K562 (cell line): ENCODE results near the gene MLLT11. TPM values are rescaled to one million over a fixed set of nuclear protein-coding genes. Genes with fewer than 3 reads are reported as not detected.

Experiments used
- EZH2 ChIP-seq: IDR thresholded peaks from 2 replicates; pipeline ENCODE4 v1.6.1; 2012; ENCODE audit warnings: low read depth, mild to moderate bottlenecking, inconsistent platforms, low read length, borderline replicate concordance
- FOXA3 ChIP-seq, 2 experiments: fragments of 450-650 bp in 1 of 2; sonication (generic) in 1 of 2; formaldehyde crosslinking; IDR thresholded peaks in 1 of 2; conservative IDR thresholded peaks in 1 of 2; 2 replicates each; pipeline versions ENCODE4 v1.4.0 to v1.8.0; 2020 to 2022; ENCODE audit warnings: mild to moderate bottlenecking in 2 of 2, missing genetic modification reagents in 1 of 2
- MAFG ChIP-seq: fragments of 450-650 bp; conservative IDR thresholded peaks from 2 replicates; pipeline ENCODE4 v1.6.1; 2016; ENCODE audit warnings: missing genetic modification characterization, missing compliant biosample characterization
- POLR2B ChIP-seq: fragments of 450-650 bp; IDR thresholded peaks from 2 replicates; pipeline ENCODE4 v1.6.1; 2018; ENCODE audit warnings: low read depth; ENCODE audit not compliant: partially characterized antibody
- POLR2H ChIP-seq: IDR thresholded peaks from 2 replicates; pipeline ENCODE4 v1.6.1; 2016; ENCODE audit warnings: missing genetic modification characterization, low read depth, mild to moderate bottlenecking, control low read depth, missing compliant biosample characterization, moderate library complexity
- RB1 ChIP-seq: fragments of 450-650 bp; IDR thresholded peaks from 2 replicates; pipeline ENCODE4 v1.6.1; 2017; ENCODE audit warnings: low read depth, mild to moderate bottlenecking
- SIN3A ChIP-seq, 2 experiments: fragments of 150-350 bp in 1 of 2; IDR thresholded peaks; 2 replicates each; pipeline ENCODE4 v1.6.1; 2011 to 2016; ENCODE audit warnings: borderline replicate concordance in 2 of 2, low read depth in 2 of 2, low read length in 2 of 2, mild to moderate bottlenecking in 2 of 2, moderate library complexity in 2 of 2; ENCODE audit not compliant: control insufficient read depth in 1 of 2
- ZC3H8 ChIP-seq: fragments of 450-650 bp; IDR thresholded peaks from 2 replicates; pipeline ENCODE4 v1.6.1; 2017
- ZFX ChIP-seq: sonication (generic); formaldehyde crosslinking; IDR thresholded peaks from 2 replicates; pipeline ENCODE4 v1.8.0; 2022; ENCODE audit warnings: mild to moderate bottlenecking, missing genetic modification reagents, moderate library complexity
- ZNF253 ChIP-seq: fragments of 250-450 bp; sonication (Bioruptor Pico); conservative IDR thresholded peaks from 2 replicates; pipeline ENCODE4 v1.6.1; 2021; ENCODE audit warnings: mild to moderate bottlenecking
- polyA plus RNA-seq, 8 experiments: library from polyadenylated mRNA; depleted of rRNA in 4 of 8; stranded (reverse) in 5 of 8; unstranded in 3 of 8; fragments of >200 nt; fragmentation: Nextera tagmentation in 2 of 8; fragmentation: Illumina TruSeq in 1 of 8; extraction: Ambion mirVana in 2 of 8; extraction: Trizol in 1 of 8; gene quantifications; 2 replicates each; pipeline versions ENCODE4 v1.2.1 to v1.2.3, GENCODE V29; 2011 to 2014; ENCODE audit warnings: inconsistent platforms in 1 of 8, missing spikeins in 1 of 8
- total RNA-seq, 7 experiments: library from RNA; depleted of rRNA in 6 of 7; stranded (reverse); fragments of >200 nt in 6 of 7; fragmentation: Illumina TruSeq in 2 of 7; extraction: Trizol in 2 of 7; gene quantifications; 2 replicates each; pipeline versions ENCODE4 v1.2.1 to v1.2.3, GENCODE V29; 2011 to 2021; ENCODE audit warnings: low replicate concordance in 1 of 7
- TF ChIP-seq, protein P1 (sequence below): fragments of 250-450 bp; sonication (Bioruptor Pico); IDR thresholded peaks from 2 replicates; pipeline ENCODE4 v1.8.0; 2021; ENCODE audit warnings: moderate library complexity, mild to moderate bottlenecking, inconsistent platforms
- TF ChIP-seq, protein P2 (sequence below): fragments of 450-650 bp; IDR thresholded peaks from 2 replicates; pipeline ENCODE4 v1.6.1; 2016
- TF ChIP-seq, protein P3 (sequence below): fragments of 450-650 bp; formaldehyde crosslinking; IDR thresholded peaks from 2 replicates; pipeline ENCODE4 v1.4.0; 2020; ENCODE audit warnings: mild to moderate bottlenecking
- TF ChIP-seq, protein P4 (sequence below): sonication (generic); formaldehyde crosslinking; IDR thresholded peaks from 2 replicates; pipeline ENCODE4 v1.8.0; 2022; ENCODE audit warnings: mild to moderate bottlenecking, missing genetic modification reagents
- TF ChIP-seq, protein P5 (sequence below), 2 experiments: fragments of 150-350 bp in 1 of 2; IDR thresholded peaks; 2 replicates each; pipeline ENCODE4 v1.6.1; 2012 to 2016; ENCODE audit warnings: low read depth in 2 of 2, low read length in 2 of 2, mild to moderate bottlenecking in 1 of 2, moderate library complexity in 1 of 2

Gene MLLT11
- total and polyA plus RNA-seq, 9 of the 15 experiments (the other 6 are each of a cell fraction or from before 2014, with no cell fraction given) = 12.1 to 91.0 (median 22.0) TPM

DNA sequence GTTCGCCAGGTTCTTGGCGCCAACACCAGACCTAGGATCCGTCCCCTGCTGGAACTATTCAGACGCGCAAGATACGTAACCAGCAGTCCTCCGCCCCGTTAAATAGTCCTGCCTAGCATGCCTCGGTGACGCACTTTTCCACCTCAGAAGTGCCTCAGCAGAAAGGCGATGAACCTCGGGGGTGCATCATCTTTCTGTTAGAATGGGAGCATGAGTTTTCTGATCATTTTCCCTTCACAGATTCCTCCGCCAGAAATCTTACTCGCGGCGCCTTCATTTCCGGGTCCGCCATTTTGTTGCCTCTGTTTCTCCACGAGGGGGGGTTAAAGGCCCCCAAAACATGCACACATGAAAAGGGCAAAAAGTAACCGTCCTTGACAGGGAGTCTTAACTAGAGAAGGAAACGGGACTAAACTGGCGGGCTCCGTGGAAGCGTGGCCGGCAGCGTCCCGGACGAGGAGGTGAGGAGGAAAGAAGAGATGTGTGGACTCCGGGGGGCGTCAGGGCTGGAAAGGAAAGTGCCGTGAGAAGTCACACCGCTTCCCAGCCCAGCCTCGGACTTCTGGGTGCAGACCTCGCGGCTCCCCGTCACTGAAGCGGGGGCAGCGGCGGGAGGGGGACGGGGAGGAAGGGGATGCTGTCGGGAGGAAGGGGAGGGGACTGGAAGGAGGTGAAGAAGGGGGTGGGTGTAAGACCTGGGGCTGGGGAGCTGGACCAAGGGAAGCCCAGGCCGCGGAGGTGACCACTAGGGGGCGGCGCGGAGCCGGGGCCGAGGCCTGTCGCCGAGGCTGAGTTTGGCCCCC lies 10.5 kb downstream of the MLLT11 start, which contains the start of gene GABPB2 (continued):
- TF ChIP-seq SIN3A (IDR thresholded peaks at IDR 0.05; ENCODE audit: borderline replicate concordance in 2 of 2, control insufficient read depth in 1 of 2, low read depth in 2 of 2, low read length in 2 of 2) (peak; percentile 31 to 47; a peak in 2 of 4 replicates), ZFX (peak; percentile 54), RB1 (peak; percentile 95), EZH2 (no peak), MAFG (tag) (no peak), POLR2B (peak; percentile 52), ZC3H8 (peak; percentile 86), POLR2H (tag) (peak; percentile 63; the same call in 1 of the 2 replicates), ZNF253 (CRISPR knock-in tag) (no peak), FOXA3 (CRISPR knock-in tag; conservative IDR thresholded peaks at IDR 0.05 in 1 of 2, IDR thresholded peaks at IDR 0.05 in 1 of 2) (no peak; a peak in 2 of 4 replicates)
- TF ChIP-seq, protein P1, sequence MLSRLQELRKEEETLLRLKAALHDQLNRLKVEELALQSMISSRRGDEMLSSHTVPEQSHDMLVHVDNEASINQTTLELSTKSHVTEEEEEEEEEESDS (CRISPR knock-in tag) = no peak
- TF ChIP-seq, protein P2, sequence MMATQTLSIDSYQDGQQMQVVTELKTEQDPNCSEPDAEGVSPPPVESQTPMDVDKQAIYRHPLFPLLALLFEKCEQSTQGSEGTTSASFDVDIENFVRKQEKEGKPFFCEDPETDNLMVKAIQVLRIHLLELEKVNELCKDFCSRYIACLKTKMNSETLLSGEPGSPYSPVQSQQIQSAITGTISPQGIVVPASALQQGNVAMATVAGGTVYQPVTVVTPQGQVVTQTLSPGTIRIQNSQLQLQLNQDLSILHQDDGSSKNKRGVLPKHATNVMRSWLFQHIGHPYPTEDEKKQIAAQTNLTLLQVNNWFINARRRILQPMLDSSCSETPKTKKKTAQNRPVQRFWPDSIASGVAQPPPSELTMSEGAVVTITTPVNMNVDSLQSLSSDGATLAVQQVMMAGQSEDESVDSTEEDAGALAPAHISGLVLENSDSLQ = no peak
- TF ChIP-seq, protein P3, sequence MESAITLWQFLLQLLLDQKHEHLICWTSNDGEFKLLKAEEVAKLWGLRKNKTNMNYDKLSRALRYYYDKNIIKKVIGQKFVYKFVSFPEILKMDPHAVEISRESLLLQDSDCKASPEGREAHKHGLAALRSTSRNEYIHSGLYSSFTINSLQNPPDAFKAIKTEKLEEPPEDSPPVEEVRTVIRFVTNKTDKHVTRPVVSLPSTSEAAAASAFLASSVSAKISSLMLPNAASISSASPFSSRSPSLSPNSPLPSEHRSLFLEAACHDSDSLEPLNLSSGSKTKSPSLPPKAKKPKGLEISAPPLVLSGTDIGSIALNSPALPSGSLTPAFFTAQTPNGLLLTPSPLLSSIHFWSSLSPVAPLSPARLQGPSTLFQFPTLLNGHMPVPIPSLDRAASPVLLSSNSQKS (CRISPR knock-in tag) = no peak
- TF ChIP-seq, protein P4, sequence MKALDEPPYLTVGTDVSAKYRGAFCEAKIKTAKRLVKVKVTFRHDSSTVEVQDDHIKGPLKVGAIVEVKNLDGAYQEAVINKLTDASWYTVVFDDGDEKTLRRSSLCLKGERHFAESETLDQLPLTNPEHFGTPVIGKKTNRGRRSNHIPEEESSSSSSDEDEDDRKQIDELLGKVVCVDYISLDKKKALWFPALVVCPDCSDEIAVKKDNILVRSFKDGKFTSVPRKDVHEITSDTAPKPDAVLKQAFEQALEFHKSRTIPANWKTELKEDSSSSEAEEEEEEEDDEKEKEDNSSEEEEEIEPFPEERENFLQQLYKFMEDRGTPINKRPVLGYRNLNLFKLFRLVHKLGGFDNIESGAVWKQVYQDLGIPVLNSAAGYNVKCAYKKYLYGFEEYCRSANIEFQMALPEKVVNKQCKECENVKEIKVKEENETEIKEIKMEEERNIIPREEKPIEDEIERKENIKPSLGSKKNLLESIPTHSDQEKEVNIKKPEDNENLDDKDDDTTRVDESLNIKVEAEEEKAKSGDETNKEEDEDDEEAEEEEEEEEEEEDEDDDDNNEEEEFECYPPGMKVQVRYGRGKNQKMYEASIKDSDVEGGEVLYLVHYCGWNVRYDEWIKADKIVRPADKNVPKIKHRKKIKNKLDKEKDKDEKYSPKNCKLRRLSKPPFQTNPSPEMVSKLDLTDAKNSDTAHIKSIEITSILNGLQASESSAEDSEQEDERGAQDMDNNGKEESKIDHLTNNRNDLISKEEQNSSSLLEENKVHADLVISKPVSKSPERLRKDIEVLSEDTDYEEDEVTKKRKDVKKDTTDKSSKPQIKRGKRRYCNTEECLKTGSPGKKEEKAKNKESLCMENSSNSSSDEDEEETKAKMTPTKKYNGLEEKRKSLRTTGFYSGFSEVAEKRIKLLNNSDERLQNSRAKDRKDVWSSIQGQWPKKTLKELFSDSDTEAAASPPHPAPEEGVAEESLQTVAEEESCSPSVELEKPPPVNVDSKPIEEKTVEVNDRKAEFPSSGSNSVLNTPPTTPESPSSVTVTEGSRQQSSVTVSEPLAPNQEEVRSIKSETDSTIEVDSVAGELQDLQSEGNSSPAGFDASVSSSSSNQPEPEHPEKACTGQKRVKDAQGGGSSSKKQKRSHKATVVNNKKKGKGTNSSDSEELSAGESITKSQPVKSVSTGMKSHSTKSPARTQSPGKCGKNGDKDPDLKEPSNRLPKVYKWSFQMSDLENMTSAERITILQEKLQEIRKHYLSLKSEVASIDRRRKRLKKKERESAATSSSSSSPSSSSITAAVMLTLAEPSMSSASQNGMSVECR (CRISPR knock-in tag) = peak; percentile 90
- TF ChIP-seq, protein P5, sequence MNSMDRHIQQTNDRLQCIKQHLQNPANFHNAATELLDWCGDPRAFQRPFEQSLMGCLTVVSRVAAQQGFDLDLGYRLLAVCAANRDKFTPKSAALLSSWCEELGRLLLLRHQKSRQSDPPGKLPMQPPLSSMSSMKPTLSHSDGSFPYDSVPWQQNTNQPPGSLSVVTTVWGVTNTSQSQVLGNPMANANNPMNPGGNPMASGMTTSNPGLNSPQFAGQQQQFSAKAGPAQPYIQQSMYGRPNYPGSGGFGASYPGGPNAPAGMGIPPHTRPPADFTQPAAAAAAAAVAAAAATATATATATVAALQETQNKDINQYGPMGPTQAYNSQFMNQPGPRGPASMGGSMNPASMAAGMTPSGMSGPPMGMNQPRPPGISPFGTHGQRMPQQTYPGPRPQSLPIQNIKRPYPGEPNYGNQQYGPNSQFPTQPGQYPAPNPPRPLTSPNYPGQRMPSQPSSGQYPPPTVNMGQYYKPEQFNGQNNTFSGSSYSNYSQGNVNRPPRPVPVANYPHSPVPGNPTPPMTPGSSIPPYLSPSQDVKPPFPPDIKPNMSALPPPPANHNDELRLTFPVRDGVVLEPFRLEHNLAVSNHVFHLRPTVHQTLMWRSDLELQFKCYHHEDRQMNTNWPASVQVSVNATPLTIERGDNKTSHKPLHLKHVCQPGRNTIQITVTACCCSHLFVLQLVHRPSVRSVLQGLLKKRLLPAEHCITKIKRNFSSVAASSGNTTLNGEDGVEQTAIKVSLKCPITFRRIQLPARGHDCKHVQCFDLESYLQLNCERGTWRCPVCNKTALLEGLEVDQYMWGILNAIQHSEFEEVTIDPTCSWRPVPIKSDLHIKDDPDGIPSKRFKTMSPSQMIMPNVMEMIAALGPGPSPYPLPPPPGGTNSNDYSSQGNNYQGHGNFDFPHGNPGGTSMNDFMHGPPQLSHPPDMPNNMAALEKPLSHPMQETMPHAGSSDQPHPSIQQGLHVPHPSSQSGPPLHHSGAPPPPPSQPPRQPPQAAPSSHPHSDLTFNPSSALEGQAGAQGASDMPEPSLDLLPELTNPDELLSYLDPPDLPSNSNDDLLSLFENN (IDR thresholded peaks at IDR 0.05; ENCODE audit: low read depth in 2 of 2, low read length in 2 of 2) = peak in 1 of 2 experiments; percentile 71; a peak in 1 of 4 replicates
